ENCODE data around the gene SIAH2.
A peak's percentile ranks its signal among the peaks of the same experiment; 100 is the strongest.
"Not testable (repeated sequence)": the region's sequence is repeated elsewhere in the genome, so short reads cannot be mapped to it uniquely, and the experiment has no call there.

The SIAH2 gene

DNA sequence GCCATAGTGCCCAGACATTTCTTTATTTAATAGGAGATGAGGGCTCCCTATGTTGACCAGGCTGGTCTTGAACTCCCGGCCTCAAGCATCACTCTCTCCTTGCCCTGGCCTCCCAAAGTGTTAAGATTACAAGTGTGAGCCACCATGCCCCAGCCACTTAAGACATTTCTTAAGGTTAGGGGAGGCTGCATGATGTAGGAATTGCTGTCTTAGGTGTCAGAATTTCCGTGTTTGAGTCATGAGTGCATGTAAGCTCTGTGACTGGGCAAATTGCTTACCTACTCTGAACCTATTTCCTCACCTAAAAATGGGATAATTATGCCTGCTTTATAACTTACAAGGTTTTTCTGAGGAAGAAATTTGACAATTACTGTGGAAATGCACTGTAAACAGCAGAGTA lies 34.2 kb upstream of the SIAH2 start:
- H3K27ac ChIP-seq: no peak overlapping the region
- no peak for DNase-seq (ENCODE audit: low read depth, low spot score)
- H3K9ac ChIP-seq (ENCODE audit: insufficient read length): no peak overlapping the region
- no peaks in the 10 kb centered on the region for H3K36me3 ChIP-seq (ENCODE audit: insufficient read depth, low read length)
- no peak overlapping the region for H3K4me3 ChIP-seq
- no peak for TF ChIP-seq POLR2AphosphoS5 (IDR thresholded peaks at IDR 0.05; ENCODE audit: borderline replicate concordance, low read depth, low read length)
- no peak for TF ChIP-seq EZH2 (IDR thresholded peaks at IDR 0.05)
- no peak for TF ChIP-seq FOXP2 (optimal IDR thresholded peaks at IDR 0.05; ENCODE audit: control extremely low read depth, extremely low read length, insufficient read depth)
- no peaks in the 10 kb centered on the region for H3K9me3 ChIP-seq (ENCODE audit: low read depth, low read length)

DNA sequence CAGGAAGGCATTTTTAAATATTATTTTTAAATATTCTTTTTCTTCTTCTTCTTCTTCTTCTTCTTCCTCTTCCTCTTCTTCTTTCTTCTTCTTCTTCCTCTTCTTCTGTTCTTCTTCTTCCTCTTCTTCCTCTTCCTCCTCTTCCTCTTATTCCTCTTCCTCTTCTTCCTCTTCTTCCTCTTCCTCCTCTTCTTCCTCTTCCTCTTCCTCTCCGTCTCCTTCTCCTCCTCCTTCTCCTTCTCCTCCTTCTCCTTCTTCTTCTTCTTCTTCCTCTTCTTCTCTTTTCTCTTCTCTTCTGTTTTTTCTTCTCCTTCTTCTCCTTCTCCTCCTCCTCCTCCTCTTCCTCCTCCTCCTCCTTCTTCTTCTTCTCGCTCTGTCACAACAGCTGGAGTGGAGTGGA lies 33.6 kb upstream of the SIAH2 start:
- not testable (repeated sequence) for H3K9me3 ChIP-seq (ENCODE audit: low read depth, low read length)

DNA sequence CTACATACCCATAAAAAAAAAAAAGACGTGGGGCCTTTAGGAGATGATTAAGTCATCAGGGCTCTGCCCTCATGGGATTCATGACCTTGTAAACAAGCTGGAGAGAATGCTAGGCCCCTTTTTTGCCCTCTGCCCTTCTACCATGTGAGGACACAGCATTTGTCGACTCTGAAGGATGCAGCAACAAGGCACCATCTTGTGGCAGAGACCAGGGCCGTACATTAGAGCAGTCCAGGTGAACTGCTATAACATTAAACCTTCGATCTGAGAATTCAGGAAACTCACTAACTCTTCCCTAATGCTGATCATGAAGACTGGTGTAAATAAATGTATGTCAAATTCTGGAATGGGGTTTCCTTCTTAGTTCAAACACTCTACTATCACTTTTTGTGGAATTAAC lies 30.7 kb upstream of the SIAH2 start:
- Histone ChIP-seq H3K4me3 (no peak overlapping the region), H3K9me3 (ENCODE audit: low read depth, low read length) (no peaks in the 10 kb centered on the region), H3K36me3 (ENCODE audit: insufficient read depth, low read length) (no peaks in the 10 kb centered on the region), H3K9ac (ENCODE audit: insufficient read length) (no peak overlapping the region), H3K27ac (no peak overlapping the region)
- DNase-seq (ENCODE audit: low read depth, low spot score): no peak
- no peak for TF ChIP-seq FOXP2 (optimal IDR thresholded peaks at IDR 0.05; ENCODE audit: control extremely low read depth, extremely low read length, insufficient read depth)
- TF ChIP-seq POLR2AphosphoS5 (IDR thresholded peaks at IDR 0.05; ENCODE audit: borderline replicate concordance, low read depth, low read length): no peak
- no peak for TF ChIP-seq EZH2 (IDR thresholded peaks at IDR 0.05)

More for the DNA sequence above, 33.6 kb upstream of the SIAH2 start:
- not testable (repeated sequence) for H3K27ac ChIP-seq; DNase-seq (ENCODE audit: low read depth, low spot score); H3K9ac ChIP-seq (ENCODE audit: insufficient read length); H3K36me3 ChIP-seq (ENCODE audit: insufficient read depth, low read length); H3K4me3 ChIP-seq

DNA sequence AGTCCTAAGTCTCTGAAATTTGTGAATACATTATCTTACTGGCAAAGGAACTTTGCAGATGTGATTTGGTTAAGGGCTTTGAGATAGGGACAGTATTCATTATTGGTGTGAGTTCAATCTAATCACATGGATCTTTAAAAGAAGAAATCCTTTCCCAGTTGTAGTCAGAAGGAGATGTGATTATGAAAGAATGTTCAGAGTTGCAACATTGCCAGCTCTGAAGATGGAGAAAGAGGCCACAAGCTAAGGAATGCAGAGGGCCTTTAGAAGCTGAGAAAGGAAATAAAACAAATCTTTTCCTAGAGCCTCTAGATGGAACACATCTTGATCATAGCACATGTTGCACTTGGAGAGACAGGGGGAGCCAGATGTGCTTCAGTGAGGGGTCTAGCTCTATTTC lies 27.7 kb upstream of the SIAH2 start:
- no peaks in the 10 kb centered on the region for H3K9me3 ChIP-seq (ENCODE audit: low read depth, low read length)
- no peak overlapping the region for H3K4me3 ChIP-seq
- H3K27ac ChIP-seq: no peak overlapping the region
- DNase-seq (ENCODE audit: low read depth, low spot score): no peak
- H3K36me3 ChIP-seq (ENCODE audit: insufficient read depth, low read length): no peaks in the 10 kb centered on the region
- H3K9ac ChIP-seq (ENCODE audit: insufficient read length): no peak overlapping the region
- no peak for TF ChIP-seq FOXP2 (optimal IDR thresholded peaks at IDR 0.05; ENCODE audit: control extremely low read depth, extremely low read length, insufficient read depth)
- no peak for TF ChIP-seq POLR2AphosphoS5 (IDR thresholded peaks at IDR 0.05; ENCODE audit: borderline replicate concordance, low read depth, low read length)
- TF ChIP-seq EZH2 (IDR thresholded peaks at IDR 0.05): no peak

DNA sequence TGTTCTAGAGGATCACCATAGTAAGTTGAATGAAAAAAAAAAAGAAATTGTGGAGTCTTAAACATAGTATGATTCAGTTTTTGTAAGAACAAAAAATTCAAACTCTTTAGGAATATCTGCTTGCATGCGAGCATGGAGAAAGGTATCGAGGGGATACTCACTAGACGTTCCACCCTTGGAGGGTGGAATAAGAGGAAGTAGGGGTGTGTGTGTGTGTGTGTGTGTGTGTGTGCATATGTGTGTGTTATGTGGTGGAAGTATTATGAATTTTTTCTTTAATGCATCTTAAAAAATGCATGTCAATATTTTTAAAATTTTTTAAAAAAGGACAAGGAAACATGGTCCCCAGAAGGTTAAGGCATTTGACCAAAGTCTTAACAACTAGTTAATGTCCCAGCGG lies 26.5 kb upstream of the SIAH2 start:
- no peak overlapping the region for H3K4me3 ChIP-seq
- H3K9me3 ChIP-seq (ENCODE audit: low read depth, low read length): no peaks in the 10 kb centered on the region
- H3K36me3 ChIP-seq (ENCODE audit: insufficient read depth, low read length): no peaks in the 10 kb centered on the region
- no peak for TF ChIP-seq EZH2 (IDR thresholded peaks at IDR 0.05)
- no peak for TF ChIP-seq POLR2AphosphoS5 (IDR thresholded peaks at IDR 0.05; ENCODE audit: borderline replicate concordance, low read depth, low read length)
- TF ChIP-seq FOXP2 (optimal IDR thresholded peaks at IDR 0.05; ENCODE audit: control extremely low read depth, extremely low read length, insufficient read depth): no peak
- no peak overlapping the region for H3K9ac ChIP-seq (ENCODE audit: insufficient read length)
- no peak for DNase-seq (ENCODE audit: low read depth, low spot score)
- H3K27ac ChIP-seq: no peak overlapping the region

DNA sequence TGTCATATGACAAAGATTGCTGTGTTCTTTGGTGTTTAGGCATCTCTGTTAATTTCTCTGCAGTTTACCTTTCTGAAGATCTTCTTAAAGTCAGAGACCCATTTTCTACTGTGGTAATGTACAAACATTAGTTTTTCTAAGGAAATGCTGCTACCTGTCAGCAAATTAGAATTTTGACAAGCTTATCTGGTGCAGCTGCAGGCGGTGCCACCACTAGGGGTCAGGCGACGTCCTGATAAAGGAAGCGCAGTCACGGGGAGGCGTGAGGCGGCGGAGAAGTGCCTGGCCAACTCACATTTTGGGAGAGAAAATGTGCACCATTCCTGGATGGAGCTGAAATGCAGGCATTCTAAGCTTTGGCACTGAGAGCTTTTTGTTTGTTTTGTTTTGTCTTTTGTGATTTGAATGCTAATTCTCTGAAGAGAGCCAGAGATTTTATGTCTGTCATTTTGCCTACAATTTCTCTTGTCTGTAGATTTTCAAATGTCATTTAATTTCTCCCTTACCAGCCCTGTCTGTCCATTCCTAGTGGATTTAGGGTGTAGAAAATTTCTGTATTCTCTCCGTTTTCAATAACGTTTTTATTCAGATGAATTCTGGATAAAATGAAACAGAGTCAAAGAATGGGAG lies 24.9 kb upstream of the SIAH2 start:
- Histone ChIP-seq H3K27ac (no peak overlapping the region), H3K36me3 (ENCODE audit: insufficient read depth, low read length) (no peaks in the 10 kb centered on the region), H3K9me3 (ENCODE audit: low read depth, low read length) (no peaks in the 10 kb centered on the region), H3K9ac (ENCODE audit: insufficient read length) (no peak overlapping the region), H3K4me3 (no peak overlapping the region)
- DNase-seq (ENCODE audit: low read depth, low spot score): peak; percentile 34
- TF ChIP-seq POLR2AphosphoS5 (IDR thresholded peaks at IDR 0.05; ENCODE audit: borderline replicate concordance, low read depth, low read length) (no peak), EZH2 (IDR thresholded peaks at IDR 0.05) (no peak), FOXP2 (optimal IDR thresholded peaks at IDR 0.05; ENCODE audit: control extremely low read depth, extremely low read length, insufficient read depth) (no peak)

DNA sequence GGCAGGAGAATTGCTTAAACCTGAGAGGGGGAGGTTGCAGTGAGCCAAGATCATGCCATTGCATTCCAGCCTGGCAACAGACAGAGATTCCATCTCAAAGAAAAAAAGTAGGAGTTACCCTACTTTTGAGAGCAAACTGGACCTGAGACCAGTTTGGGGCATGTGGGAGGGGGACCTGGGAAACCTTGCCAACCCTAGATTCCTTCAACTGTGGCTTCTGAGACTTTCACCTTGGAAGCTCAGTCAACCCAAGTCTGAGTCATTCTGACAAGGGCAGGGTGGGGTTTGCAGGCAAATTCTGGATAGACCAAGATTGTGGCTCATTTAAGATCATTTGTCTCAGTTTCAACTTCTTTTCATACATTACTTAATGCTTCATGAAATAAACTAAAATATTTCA lies 23.8 kb upstream of the SIAH2 start:
- Histone ChIP-seq H3K27ac (no peak overlapping the region), H3K9me3 (ENCODE audit: low read depth, low read length) (no peaks in the 10 kb centered on the region), H3K36me3 (ENCODE audit: insufficient read depth, low read length) (no peaks in the 10 kb centered on the region), H3K9ac (ENCODE audit: insufficient read length) (no peak overlapping the region), H3K4me3 (no peak overlapping the region)
- DNase-seq (ENCODE audit: low read depth, low spot score): no peak
- no peak for TF ChIP-seq FOXP2 (optimal IDR thresholded peaks at IDR 0.05; ENCODE audit: control extremely low read depth, extremely low read length, insufficient read depth)
- no peak for TF ChIP-seq EZH2 (IDR thresholded peaks at IDR 0.05)
- TF ChIP-seq POLR2AphosphoS5 (IDR thresholded peaks at IDR 0.05; ENCODE audit: borderline replicate concordance, low read depth, low read length): no peak

DNA sequence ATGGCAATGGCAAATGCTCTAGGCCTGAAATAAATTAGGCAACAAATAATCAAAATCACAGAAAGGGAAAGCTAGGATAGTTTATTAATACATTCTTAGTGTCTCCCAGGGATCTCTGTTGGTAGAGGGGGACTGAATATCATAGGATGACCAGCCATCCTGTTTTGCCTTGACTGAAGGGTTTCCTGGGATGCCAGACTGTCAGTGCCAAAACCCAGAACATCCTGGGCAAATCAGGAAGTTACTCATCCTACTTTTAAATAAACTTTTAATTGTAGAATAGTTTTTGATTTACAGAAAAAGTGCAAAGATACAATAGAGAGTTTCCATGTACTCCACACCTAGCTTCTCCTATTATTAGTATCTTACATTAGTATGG lies 21.8 kb upstream of the SIAH2 start:
- TF ChIP-seq FOXP2 (optimal IDR thresholded peaks at IDR 0.05; ENCODE audit: control extremely low read depth, extremely low read length, insufficient read depth) (no peak), POLR2AphosphoS5 (IDR thresholded peaks at IDR 0.05; ENCODE audit: borderline replicate concordance, low read depth, low read length) (no peak), EZH2 (IDR thresholded peaks at IDR 0.05) (no peak)
- Histone ChIP-seq H3K36me3 (ENCODE audit: insufficient read depth, low read length) (no peaks in the 10 kb centered on the region), H3K27ac (no peak overlapping the region), H3K4me3 (no peak overlapping the region), H3K9ac (ENCODE audit: insufficient read length) (no peak overlapping the region), H3K9me3 (ENCODE audit: low read depth, low read length) (no peaks in the 10 kb centered on the region)
- DNase-seq (ENCODE audit: low read depth, low spot score): no peak

Measured in SK-N-MC (cell line).